Measurements from ENCODE around the gene TTC7B. TPM values are rescaled to one million over a fixed set of nuclear protein-coding genes. Genes with fewer than 3 reads are reported as not detected.

The TTC7B gene
- polyA plus RNA-seq, 1 donor from 2014 or later: 19.9 TPM

DNA sequence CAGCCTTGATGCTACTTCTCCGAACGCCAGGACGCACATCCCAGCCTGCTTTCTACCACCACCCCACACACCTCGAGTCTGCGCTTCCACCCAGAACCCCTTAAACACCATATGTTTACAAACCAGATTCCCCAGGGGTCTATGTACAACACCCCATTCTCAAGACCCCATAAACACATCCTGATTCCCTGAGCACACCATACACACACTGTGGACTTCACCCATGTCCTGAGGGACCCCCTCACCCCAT lies 733 bp downstream of the TTC7B start:
- H3K4me2 ChIP-seq (ENCODE audit: low read length): peak overlapping the region; percentile 100
- H3K9me3 ChIP-seq (ENCODE audit: low read length): no peaks in the 10 kb centered on the region
- H4K20me1 ChIP-seq (ENCODE audit: insufficient read depth): no peaks in the 10 kb centered on the region
- peak overlapping the region; percentile 80 for H3K9ac ChIP-seq (ENCODE audit: low read length)
- H3K27ac ChIP-seq (ENCODE audit: low read length): peak overlapping the region; percentile 30
- H3K36me3 ChIP-seq (ENCODE audit: insufficient read depth, low read length): no peaks in the 10 kb centered on the region
- peak overlapping the region; percentile 75 for H2AFZ ChIP-seq (ENCODE audit: low read depth, low read length)
- H3F3A ChIP-seq (ENCODE audit: insufficient read depth, low read length, poor library complexity, severe bottlenecking): no peaks in the 10 kb centered on the region
- H3K79me2 ChIP-seq (replicated peaks; ENCODE audit: insufficient read depth, low read length): peaks cover 27% of the 10 kb centered on the region
- no peaks in the 10 kb centered on the region for H3K9me2 ChIP-seq (ENCODE audit: insufficient read depth, low read length)
- no peaks in the 10 kb centered on the region for H3K27me3 ChIP-seq (ENCODE audit: insufficient read depth, low read depth, low read length)
- TF ChIP-seq EZH2 (IDR thresholded peaks at IDR 0.05; ENCODE audit: borderline replicate concordance, insufficient read depth, low read length, poor library complexity, severe bottlenecking) (no peak), MXI1 (conservative IDR thresholded peaks at IDR 0.05; ENCODE audit: poor library complexity, severe bottlenecking) (peak; percentile 10), REST (IDR thresholded peaks at IDR 0.05; ENCODE audit: borderline replicate concordance) (no peak)
- H3K4me3 ChIP-seq (ENCODE audit: low read length): peak overlapping the region; percentile 86

GRCh38 chr14:90814806-90815571 lies 1.2 kb downstream of the TTC7B start:
- no peaks in the 10 kb centered on the region for H3K27me3 ChIP-seq (ENCODE audit: insufficient read depth, low read depth, low read length)
- no peaks in the 10 kb centered on the region for H3K9me2 ChIP-seq (ENCODE audit: insufficient read depth, low read length)
- no peaks in the 10 kb centered on the region for H3F3A ChIP-seq (ENCODE audit: insufficient read depth, low read length, poor library complexity, severe bottlenecking)
- H3K9me3 ChIP-seq (ENCODE audit: low read length): no peaks in the 10 kb centered on the region
- H4K20me1 ChIP-seq (ENCODE audit: insufficient read depth): no peaks in the 10 kb centered on the region
- H3K36me3 ChIP-seq (ENCODE audit: insufficient read depth, low read length): no peaks in the 10 kb centered on the region
- H3K4me2 ChIP-seq (ENCODE audit: low read length): peak overlapping the region; percentile 100
- H3K79me2 ChIP-seq (replicated peaks; ENCODE audit: insufficient read depth, low read length): peaks cover 27% of the 10 kb centered on the region
- TF ChIP-seq MXI1 (conservative IDR thresholded peaks at IDR 0.05; ENCODE audit: poor library complexity, severe bottlenecking): peak; percentile 13
- TF ChIP-seq RAD21 (conservative IDR thresholded peaks at IDR 0.05): no peak
- peak overlapping the region; percentile 80 for H3K9ac ChIP-seq (ENCODE audit: low read length)
- peak overlapping the region; percentile 30 for H3K27ac ChIP-seq (ENCODE audit: low read length)
- peak overlapping the region; percentile 86 for H3K4me3 ChIP-seq (ENCODE audit: low read length)
- H2AFZ ChIP-seq (ENCODE audit: low read depth, low read length): peak overlapping the region; percentile 75

DNA sequence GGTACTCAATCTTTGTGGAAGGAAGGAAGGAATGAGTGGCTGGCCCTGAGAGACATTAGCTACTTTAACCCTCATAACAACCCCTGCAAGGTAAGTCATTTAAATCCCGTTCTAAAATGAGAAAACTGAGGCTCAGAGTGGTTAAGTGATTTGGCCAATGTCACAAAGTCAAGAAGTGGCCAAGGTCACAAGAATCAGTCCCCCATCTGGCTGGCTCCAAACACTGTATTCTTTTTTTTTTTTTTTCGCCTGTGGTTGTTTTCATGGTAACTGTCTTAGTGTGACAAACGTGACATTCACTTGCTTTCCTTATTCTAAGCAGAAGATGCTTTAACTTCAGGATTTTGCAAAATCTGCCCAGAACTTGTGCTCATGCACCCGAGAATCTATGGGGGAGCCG lies 2.8 kb downstream of the TTC7B start:
- Histone ChIP-seq H4K20me1 (ENCODE audit: insufficient read depth) (no peaks in the 10 kb centered on the region), H3K27me3 (ENCODE audit: insufficient read depth, low read depth, low read length) (no peaks in the 10 kb centered on the region), H3K4me3 (ENCODE audit: low read length) (peak overlapping the region; percentile 86), H3K79me2 (replicated peaks; ENCODE audit: insufficient read depth, low read length) (peaks cover 30% of the 10 kb centered on the region), H2AFZ (ENCODE audit: low read depth, low read length) (no peak overlapping the region), H3F3A (ENCODE audit: insufficient read depth, low read length, poor library complexity, severe bottlenecking) (no peaks in the 10 kb centered on the region), H3K9ac (ENCODE audit: low read length) (no peak overlapping the region), H3K4me2 (ENCODE audit: low read length) (no peak overlapping the region), H3K27ac (ENCODE audit: low read length) (no peak overlapping the region), H3K9me2 (ENCODE audit: insufficient read depth, low read length) (no peaks in the 10 kb centered on the region), H3K9me3 (ENCODE audit: low read length) (no peaks in the 10 kb centered on the region), H3K36me3 (ENCODE audit: insufficient read depth, low read length) (no peaks in the 10 kb centered on the region)
- TF ChIP-seq EZH2 (IDR thresholded peaks at IDR 0.05; ENCODE audit: borderline replicate concordance, insufficient read depth, low read length, poor library complexity, severe bottlenecking) (no peak), SMC3 (conservative IDR thresholded peaks at IDR 0.05; ENCODE audit: poor library complexity) (no peak), TAF1 (IDR thresholded peaks at IDR 0.05; ENCODE audit: low read depth) (no peak), MXI1 (conservative IDR thresholded peaks at IDR 0.05; ENCODE audit: poor library complexity, severe bottlenecking) (no peak), RAD21 (conservative IDR thresholded peaks at IDR 0.05) (no peak), POLR2AphosphoS5 (IDR thresholded peaks at IDR 0.05) (no peak), REST (IDR thresholded peaks at IDR 0.05; ENCODE audit: borderline replicate concordance) (no peak), EP300 (conservative IDR thresholded peaks at IDR 0.05; ENCODE audit: poor library complexity, severe bottlenecking) (no peak)
- TF ChIP-seq, protein P1, sequence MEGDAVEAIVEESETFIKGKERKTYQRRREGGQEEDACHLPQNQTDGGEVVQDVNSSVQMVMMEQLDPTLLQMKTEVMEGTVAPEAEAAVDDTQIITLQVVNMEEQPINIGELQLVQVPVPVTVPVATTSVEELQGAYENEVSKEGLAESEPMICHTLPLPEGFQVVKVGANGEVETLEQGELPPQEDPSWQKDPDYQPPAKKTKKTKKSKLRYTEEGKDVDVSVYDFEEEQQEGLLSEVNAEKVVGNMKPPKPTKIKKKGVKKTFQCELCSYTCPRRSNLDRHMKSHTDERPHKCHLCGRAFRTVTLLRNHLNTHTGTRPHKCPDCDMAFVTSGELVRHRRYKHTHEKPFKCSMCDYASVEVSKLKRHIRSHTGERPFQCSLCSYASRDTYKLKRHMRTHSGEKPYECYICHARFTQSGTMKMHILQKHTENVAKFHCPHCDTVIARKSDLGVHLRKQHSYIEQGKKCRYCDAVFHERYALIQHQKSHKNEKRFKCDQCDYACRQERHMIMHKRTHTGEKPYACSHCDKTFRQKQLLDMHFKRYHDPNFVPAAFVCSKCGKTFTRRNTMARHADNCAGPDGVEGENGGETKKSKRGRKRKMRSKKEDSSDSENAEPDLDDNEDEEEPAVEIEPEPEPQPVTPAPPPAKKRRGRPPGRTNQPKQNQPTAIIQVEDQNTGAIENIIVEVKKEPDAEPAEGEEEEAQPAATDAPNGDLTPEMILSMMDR (IDR thresholded peaks at IDR 0.05; ENCODE audit: poor library complexity, severe bottlenecking): no peak
